Activated naive CD4-positive, alpha-beta T cell treated with anti-CD3 and anti-CD28 coated beads, Interleukin-2, amount 50 U/mL, for 72 hours (primary cell): Measurements from ENCODE around the gene DOLPP1. TPM values are rescaled to one million over a fixed set of nuclear protein-coding genes. Genes with fewer than 3 reads are reported as not detected.
"Not testable (repeated sequence)": the region's sequence is repeated elsewhere in the genome, so short reads cannot be mapped to it uniquely, and the experiment has no call there.

ENCODE experiments used
- ATAC-seq, 2 donors: fragments of 150-1000 bp; cut with Tn5 transposase; 2 replicates each; pipeline ENCODE4 v1.10.0; 2021; ENCODE audit warnings: mild to moderate bottlenecking in 2 of 2, moderate library complexity in 2 of 2
- DNase-seq, 2 donors: peaks; one replicate each; pipeline ENCODE4 v3.0.0; 2021 to 2022; ENCODE audit warnings: low spot score in 2 of 2
- H3K27ac Mint-ChIP-seq, 2 donors: one replicate each; pipeline ENCODE4 v1.8.0; 2022; ENCODE audit warnings: mild to moderate bottlenecking in 2 of 2, mixed read lengths in 2 of 2
- H3K36me3 Mint-ChIP-seq, 2 donors: one replicate each; pipeline ENCODE4 v1.8.0; 2022; ENCODE audit warnings: mixed read lengths in 2 of 2
- H3K9me3 Mint-ChIP-seq, 2 donors: one replicate each; pipeline ENCODE4 v1.8.0; 2022; ENCODE audit warnings: mixed read lengths in 2 of 2
- total RNA-seq, 2 donors: library from RNA; stranded (reverse); gene quantifications; one replicate each; pipeline ENCODE4 v1.2.3, GENCODE V29; 2022

DOLPP1 gene
- total RNA-seq, result 10 to 100 TPM; 11.6 to 36.1 TPM

GRCh38 chr9:129080601-129081387, at the start of gene DOLPP1:
Gene DOLPP1 (plus strand): TSS chr9:129081111. CDS start chr9:129081132, 21 bp downstream.
- H3K36me3 Mint-ChIP-seq, result no peaks in the 10 kb centered on the region
- peak; percentile 98 to 100 for DNase-seq
- H3K27ac Mint-ChIP-seq, result peak within 1 kb of the TSS; percentile 77 to 90
- H3K9me3 Mint-ChIP-seq, result no peaks in the 10 kb centered on the region
- ATAC-seq, result peak; percentile 96 to 98

DNA sequence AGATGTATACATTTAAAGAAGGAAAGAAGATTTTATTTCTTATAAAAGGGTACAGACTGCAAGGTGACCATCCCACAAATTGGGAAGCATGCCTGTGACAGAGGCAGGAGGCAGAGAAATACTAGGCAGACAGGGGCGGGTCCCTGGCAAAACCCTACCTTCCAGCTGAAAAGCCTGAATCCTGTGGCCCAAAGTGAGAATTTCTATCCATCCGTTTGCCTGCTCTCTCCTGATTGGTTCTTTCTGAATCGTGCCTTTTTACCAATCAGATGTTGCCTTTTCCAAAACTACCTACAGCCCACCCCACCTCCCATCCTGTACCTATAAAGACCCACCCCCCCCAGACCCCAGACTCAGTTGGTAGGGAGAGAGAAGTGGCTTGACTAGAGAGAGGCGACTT, 49.4 kb upstream of the DOLPP1 start:
- Mint-ChIP-seq H3K36me3 (peaks cover 0 to 6% of the 10 kb centered on the region in 2 donors), H3K9me3 (no peaks in the 10 kb centered on the region), H3K27ac (no peak overlapping the region)
- ATAC-seq, result no peak
- DNase-seq, result no peak

GRCh38 chr9:129032541-129033159, 48.3 kb upstream of the DOLPP1 start:
- Mint-ChIP-seq H3K36me3 (peaks cover 0 to 7% of the 10 kb centered on the region in 2 donors), H3K27ac (no peak overlapping the region)
- ATAC-seq, result no peak

GRCh38 chr9:129033216-129033615, 47.7 kb upstream of the DOLPP1 start:
- H3K36me3 Mint-ChIP-seq, result peaks cover 0 to 7% of the 10 kb centered on the region in 2 donors

More at GRCh38 chr9:129032541-129033159, 48.3 kb upstream of the DOLPP1 start:
- no peak for DNase-seq
- H3K9me3 Mint-ChIP-seq, result no peaks in the 10 kb centered on the region

GRCh38 chr9:129035838-129036237, 45.1 kb upstream of the DOLPP1 start:
- not testable (repeated sequence) for H3K9me3 Mint-ChIP-seq, H3K36me3 Mint-ChIP-seq, DNase-seq
- ATAC-seq, result peak in 1 of 2 donors; percentile 5
- peak overlapping the region; percentile 78 to 89 for H3K27ac Mint-ChIP-seq

More at GRCh38 chr9:129033216-129033615, 47.7 kb upstream of the DOLPP1 start:
- Mint-ChIP-seq H3K9me3 (no peaks in the 10 kb centered on the region), H3K27ac (no peak overlapping the region)
- DNase-seq, result no peak
- no peak for ATAC-seq

DNA sequence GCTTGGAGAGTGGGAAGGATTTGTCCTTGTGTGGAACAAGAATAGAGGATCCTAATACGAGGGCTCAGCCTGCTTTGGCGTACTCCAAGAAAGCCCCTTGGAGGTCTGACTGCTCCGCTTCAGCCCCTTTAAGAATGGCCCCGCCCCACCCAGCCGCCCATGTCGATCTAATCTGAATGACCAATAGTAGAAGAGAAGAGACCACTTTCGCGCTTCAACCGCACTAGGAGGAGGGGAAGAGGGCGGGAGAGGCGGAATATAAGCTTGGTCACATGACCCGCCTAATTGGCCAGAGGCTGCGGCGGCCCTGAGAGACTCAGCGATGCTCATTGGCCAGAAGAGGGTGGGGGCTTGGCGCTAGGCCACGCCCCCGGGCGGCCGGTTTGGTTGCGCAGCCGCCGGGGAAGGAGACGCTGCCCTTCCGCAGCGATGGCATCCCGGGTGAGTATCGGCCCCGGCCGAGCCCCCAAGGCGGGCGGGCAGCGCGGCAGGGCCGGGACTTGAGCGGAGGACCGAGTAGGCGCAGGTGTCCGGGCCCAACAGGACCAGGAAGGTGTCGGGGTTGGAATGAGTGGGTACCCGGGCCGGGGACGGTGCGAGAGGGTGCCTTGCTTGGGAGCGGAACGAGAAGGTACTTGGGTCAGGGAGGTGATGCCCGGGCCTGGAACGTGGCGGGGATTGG, 44.5 kb upstream of the DOLPP1 start, which contains the start of gene MIGA2:
Gene MIGA2, plus strand, starts transcription at position 386 of the 682 bp plus-strand sequence. CDS start 3,969 bp downstream, outside the sequence.
- Mint-ChIP-seq H3K27ac (peak within 1 kb of the TSS; percentile 89 to 91), H3K36me3 (peaks cover 0 to 7% of the 10 kb centered on the region in 2 donors), H3K9me3 (no peaks in the 10 kb centered on the region)
- peak; percentile 99 for ATAC-seq
- peak; percentile 91 to 97 for DNase-seq

DNA sequence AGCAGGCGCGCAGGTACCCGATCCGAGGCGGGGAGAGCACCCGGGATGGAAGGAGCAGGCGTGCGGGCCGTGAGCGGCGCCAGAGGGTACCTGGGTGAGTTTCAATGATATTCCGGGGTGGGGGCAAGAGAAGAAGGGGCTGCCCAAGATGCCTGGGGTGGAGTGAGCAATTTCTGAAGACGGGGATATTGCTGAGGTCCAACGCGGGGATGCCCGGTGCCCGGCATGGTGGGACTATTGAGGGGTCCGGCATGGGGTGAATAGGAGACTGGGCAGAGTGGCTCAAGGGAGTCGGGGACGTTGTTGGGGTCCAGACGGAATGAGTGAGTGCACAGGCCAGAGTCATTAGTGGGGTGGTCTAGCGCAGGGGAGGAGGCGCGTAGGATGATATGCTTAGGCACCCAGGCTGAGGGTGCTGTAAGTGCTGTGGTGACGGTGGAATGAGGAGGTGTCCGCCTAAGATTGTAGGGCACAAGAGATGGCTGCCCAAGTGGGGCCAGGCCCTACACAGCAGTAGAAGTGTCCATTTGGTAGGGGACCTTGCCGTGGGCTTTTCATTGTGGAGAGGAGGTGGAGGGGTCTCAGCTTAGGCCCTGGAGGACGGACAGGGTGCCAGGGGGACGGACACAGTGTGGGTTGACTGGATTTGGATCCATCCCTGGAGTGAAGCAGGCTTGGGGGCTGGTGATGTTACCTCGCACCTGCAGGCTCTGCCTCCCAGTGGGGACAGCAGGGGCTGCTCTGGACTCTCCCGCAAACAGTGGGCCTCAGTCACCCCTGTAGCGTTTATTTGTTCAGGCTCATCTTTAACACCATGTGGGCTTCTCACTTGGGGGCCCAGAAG, 43.8 kb upstream of the DOLPP1 start:
- Mint-ChIP-seq H3K27ac (peak overlapping the region; percentile 89 to 91), H3K9me3 (no peaks in the 10 kb centered on the region), H3K36me3 (peaks cover 2 to 7% of the 10 kb centered on the region in 2 donors)
- no peak for DNase-seq
- ATAC-seq, result no peak

DNA sequence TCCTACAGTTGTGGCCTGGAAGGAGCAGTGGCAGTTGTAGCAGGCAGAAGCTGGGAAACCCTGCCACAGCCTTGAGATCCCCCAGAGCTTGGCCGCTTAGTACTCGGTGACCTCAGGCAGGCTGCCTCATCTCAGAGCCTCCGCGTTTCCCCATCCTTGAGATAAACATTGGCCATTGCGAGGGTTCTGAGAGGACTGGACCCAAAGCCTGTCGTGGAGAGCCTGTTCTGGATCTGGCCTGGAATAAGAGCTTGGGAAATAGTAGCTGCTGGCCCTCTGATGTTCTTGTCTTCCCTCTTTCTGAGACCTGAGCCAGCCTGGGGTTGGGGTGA, 43.2 kb upstream of the DOLPP1 start:
- ATAC-seq, result no peak
- Mint-ChIP-seq H3K36me3 (peaks cover 6 to 7% of the 10 kb centered on the region in 2 donors), H3K9me3 (no peaks in the 10 kb centered on the region), H3K27ac (peak overlapping the region in 1 of 2 donors; percentile 89)
- DNase-seq, result no peak

DNA sequence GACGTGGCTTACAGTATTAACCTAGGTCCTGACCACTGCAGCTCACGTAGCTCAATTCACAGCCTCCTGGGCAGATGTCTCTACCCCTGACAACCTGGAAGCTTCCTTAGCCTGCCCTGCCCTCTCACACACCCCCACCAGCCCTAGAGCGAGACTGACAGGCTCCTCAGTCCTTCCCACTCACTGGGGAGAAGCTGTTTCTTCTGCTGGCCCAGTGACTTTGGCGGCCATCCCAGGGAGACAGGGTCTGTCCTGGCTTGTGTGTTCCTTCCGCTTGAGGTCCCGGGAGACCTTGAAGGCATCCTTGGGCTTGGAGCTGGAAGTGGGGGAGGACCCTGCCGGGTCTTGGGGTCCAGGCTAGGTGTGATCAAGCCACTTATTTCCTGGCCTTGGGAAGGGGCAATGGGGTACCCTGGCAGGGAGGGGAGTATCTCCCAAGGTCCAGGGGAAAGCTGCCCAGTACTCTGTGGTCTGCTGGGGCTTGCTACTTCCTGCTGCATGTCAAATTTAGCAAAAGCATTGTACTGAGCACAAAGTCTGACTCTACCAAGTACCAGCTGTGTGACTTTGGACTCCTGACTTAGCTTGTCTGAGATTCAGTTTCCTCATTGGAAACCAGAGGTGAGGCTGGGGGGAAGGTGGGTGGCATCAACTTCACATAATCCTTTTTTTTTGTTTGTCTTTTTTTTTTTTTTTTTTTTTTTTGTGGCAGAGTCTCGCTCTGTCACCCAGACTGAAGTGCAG, 42.6 kb upstream of the DOLPP1 start:
- H3K36me3 Mint-ChIP-seq, result peaks cover 6 to 7% of the 10 kb centered on the region in 2 donors
- H3K9me3 Mint-ChIP-seq, result no peaks in the 10 kb centered on the region
- no peak for ATAC-seq
- no peak for DNase-seq
- H3K27ac Mint-ChIP-seq, result peak overlapping the region in 1 of 2 donors; percentile 44

DNA sequence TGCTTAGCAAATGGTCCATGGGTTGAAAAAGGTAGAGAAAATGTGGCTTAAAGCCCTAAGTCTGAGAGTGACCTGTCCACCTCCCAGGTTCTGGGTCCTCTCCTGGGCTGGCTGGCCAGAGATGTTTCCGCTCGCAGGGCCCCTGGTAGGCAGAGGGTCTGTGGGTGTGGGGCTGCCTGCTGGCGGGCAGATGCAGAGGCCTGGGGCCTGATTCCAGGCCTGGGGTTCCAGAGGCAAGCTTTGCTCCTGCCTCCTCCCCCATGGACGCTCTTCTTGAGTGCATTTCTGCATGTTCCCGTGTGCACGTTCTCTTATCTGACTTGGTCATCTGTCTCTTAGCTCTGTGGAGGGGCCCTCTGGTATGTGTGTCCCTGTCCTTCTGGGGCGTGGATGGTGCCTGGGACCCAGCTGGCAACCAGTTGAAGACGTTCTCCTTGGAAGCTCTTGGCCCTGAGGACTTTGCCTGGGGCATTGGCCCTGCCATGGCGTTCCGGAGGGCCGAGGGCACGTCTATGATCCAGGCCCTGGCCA, 40.7 kb upstream of the DOLPP1 start:
- Mint-ChIP-seq H3K27ac (no peak overlapping the region), H3K9me3 (no peaks in the 10 kb centered on the region), H3K36me3 (peaks cover 6 to 7% of the 10 kb centered on the region in 2 donors)
- no peak for ATAC-seq
- no peak for DNase-seq

GRCh38 chr9:129042016-129042415, 38.9 kb upstream of the DOLPP1 start:
- DNase-seq (no peak), ATAC-seq (no peak)
- Mint-ChIP-seq H3K36me3 (peaks cover under 1 to 6% of the 10 kb centered on the region in 2 donors), H3K27ac (no peak overlapping the region), H3K9me3 (no peaks in the 10 kb centered on the region)

DNA sequence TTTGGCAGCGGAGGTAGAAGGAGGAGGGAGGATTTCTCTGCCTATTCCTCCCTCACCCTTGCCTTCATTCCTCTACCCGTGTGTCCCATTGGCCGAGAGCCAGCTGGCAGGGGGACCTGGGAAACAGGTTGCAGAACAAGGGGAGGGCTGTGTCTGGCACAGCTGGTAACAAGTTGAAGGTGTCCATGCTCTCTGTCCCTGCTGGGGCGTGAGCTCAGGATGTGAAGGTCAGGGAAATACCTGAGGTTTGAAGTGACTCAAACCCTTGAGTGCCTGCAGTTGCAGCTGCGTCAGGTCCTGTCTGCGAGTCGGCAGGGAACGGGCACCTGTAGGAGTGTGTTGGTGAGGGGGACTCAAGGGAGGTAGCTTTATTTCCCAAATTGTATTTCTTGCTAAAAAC, 28.3 kb upstream of the DOLPP1 start:
- no peaks in the 10 kb centered on the region for H3K36me3 Mint-ChIP-seq
- no peak for DNase-seq
- ATAC-seq, result no peak
- no peak overlapping the region for H3K27ac Mint-ChIP-seq
- no peaks in the 10 kb centered on the region for H3K9me3 Mint-ChIP-seq

DNA sequence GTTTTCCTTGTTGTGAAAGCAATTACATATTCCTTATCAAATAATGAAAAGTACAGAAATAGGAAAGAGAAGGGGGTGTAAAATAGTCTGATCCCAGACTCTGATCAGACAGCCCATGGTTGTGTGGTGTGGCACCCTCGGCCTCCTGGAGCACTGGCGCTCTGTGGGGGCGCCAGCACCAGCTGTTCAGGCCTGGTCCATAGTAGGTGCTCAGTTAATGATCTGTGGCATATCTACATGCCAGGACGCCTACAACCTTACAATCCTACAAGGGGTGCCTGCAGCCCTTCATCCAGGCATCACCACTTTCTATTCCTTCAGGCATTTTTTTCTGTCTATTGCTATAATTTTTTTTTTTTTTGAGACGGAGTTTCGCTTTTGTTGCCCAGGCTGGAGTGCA, 27.9 kb upstream of the DOLPP1 start:
- Mint-ChIP-seq H3K9me3 (no peaks in the 10 kb centered on the region), H3K36me3 (no peaks in the 10 kb centered on the region), H3K27ac (no peak overlapping the region)
- no peak for ATAC-seq
- DNase-seq, result no peak

DNA sequence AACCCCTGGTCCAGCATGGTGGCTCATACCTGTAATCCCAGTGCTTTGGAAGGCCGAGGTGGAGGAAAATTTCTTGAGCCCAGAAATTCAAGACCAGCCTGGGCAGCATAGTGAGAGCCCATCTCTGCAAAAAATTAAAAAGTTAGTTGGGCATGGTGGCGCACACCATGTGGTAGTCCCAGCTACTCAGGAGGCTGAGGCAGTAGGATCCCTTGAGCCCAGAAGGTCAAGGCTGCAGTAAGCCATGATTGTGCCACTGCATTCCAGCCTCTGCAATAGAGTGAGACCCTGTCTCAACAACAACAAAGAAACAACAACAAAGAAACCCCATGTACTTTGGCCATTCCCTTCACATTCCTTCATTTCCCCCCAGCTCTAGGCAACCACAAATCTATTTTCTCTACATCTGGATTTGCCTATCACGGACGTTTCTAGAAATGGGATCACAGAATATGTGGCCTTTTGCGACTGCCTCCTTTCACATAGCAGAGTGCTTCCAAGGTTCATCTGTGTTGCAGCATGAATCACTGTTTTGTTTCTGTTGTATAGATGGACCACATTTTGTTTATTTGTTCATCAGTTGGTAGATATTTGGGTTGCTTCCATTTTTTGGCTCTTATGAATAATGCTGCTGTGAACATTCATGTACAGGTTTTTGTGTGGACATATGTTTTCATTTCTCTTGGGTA, 26.6 kb upstream of the DOLPP1 start:
- no peak overlapping the region for H3K27ac Mint-ChIP-seq
- ATAC-seq (no peak), DNase-seq (no peak)
- H3K36me3 Mint-ChIP-seq, result no peaks in the 10 kb centered on the region
- no peaks in the 10 kb centered on the region for H3K9me3 Mint-ChIP-seq
